Measurements from ENCODE around the gene ZNF879.

DNA sequence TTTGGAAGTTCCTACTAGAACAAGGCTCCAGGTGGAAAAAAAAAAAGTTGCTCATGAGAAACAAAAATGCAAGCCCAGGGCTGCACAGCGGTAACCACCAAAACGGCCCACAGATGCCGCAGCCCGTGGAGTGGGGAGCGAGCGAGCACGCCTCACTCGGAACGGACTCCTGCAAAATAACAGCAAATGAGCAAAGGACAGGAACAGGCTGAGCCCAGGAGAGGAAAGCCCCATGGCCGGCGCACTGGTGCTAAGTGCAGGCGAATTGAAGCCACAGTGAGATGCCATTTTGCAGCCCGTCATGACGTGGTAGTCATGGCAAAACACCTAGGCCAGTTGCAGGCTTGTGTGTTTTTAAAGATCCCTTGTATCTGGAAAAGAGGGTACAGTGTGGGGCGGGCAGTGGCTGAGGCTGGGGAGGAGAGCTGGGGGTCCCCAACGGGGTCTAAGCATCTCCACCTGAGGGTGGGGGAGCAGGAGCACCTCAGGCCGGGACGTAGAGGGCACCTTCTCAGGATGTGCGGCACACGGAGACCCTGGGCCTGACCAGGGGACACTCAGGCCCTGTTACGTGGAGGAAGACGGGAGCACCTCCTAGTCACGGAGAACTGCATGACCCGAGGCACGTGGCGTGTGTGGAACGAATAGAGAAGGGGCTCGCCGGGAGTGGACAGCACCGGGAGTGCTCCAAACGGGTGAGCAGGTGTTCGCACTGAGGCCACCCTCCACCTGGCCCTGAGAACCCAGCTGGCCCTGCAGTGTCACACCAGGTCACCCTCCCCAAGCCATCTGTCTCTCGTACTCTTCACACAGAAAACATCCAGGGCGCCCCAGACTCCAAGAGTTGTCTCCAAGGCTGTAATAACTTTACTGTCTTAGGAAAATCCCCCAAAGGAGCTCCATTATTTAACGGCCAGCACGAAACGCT lies 39.2 kb upstream of the ZNF879 start:
- TF ChIP-seq YY1 (IDR thresholded peaks at IDR 0.05; ENCODE audit: insufficient read depth, insufficient read length) (no peak), SUZ12 (IDR thresholded peaks at IDR 0.05; ENCODE audit: extremely low read depth, insufficient read depth, insufficient read length) (no peak), ZNF274 (IDR thresholded peaks at IDR 0.05; ENCODE audit: low read depth, low read length) (no peak)
